ENCODE data around the gene UBAC2.

DNA sequence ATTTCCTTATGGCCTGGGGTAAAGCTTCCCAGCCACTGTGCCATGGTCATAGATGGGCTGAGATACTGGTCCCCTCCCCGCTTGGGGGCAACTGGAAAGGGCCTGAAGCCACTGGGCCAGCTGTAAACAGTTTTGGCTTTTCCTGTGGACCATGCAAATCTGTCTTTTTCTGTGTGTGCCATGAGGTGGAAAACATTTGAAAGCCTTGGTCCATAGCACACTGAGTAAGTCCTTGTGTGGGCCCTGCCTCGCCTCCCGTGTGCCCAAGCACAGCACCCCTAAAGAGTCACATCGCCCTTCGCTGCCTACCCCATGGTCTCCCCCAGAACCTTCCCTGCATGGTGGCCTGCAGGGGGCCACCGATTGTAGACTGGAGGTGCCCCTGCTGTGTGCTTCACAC is 158.9 kb downstream of the UBAC2 start:
- TF ChIP-seq POLR2A (IDR thresholded peaks at IDR 0.05; ENCODE audit: low read depth, low read length) (no peak), POLR2AphosphoS5 (IDR thresholded peaks at IDR 0.05; ENCODE audit: low read depth, low read length) (no peak)
